CD4-positive, alpha-beta T cell (primary cell): ENCODE results near the gene TMED3. TPM values are rescaled to one million over a fixed set of nuclear protein-coding genes. Genes with fewer than 3 reads are reported as not detected.

Experiments used
- ATAC-seq: fragments of 200-7000 bp; cut with Tn5 transposase; one replicate; pipeline ENCODE4 v1.10.0; 2022; ENCODE audit warnings: mild to moderate bottlenecking; ENCODE audit not compliant: poor library complexity
- CTCF ChIA-PET: fragments of 350-600 bp; sonication (Branson Sonifier 250); formaldehyde crosslinking; loops from one replicate; lab custom pipeline; 2021; ENCODE audit warnings: antibody characterized with exemption, inconsistent platforms; lab: Charles Lee
- POLR2A ChIA-PET: fragments of 350-600 bp; sonication (Branson Sonifier 250); formaldehyde crosslinking; loops from one replicate; lab custom pipeline; 2021; ENCODE audit warnings: antibody characterized with exemption, inconsistent platforms; lab: Charles Lee
- DNase-seq, 14 experiments: peaks; one replicate each; pipeline ENCODE4 v3.0.0-alpha.2; 2013 to 2020; ENCODE audit warnings: mixed read lengths in 2 of 14
- H3K27ac ChIP-seq, 2 donors: one replicate each; pipeline versions ENCODE4 v1.5.1 to v1.7.0; 2013; ENCODE audit warnings: low read length in 2 of 2, low read depth in 1 of 2, mild to moderate bottlenecking in 1 of 2
- H3K27me3 ChIP-seq, 2 experiments: 1 replicate in 1 of 2; 2 replicates in 1 of 2; pipeline versions ENCODE4 v1.6.1 to v1.7.0; 2013; ENCODE audit warnings: low read length in 2 of 2, control low read depth in 1 of 2, mild to moderate bottlenecking in 1 of 2, moderate library complexity in 1 of 2; ENCODE audit not compliant: insufficient read depth in 2 of 2, control insufficient read depth in 1 of 2
- H3K36me3 ChIP-seq: one replicate; pipeline ENCODE4 v1.6.1; 2013; ENCODE audit warnings: low read length, control low read depth; ENCODE audit not compliant: insufficient read depth
- H3K4me1 ChIP-seq: one replicate; pipeline ENCODE4 v1.6.1; 2013; ENCODE audit warnings: low read length, control low read depth; ENCODE audit not compliant: insufficient read depth
- H3K4me3 ChIP-seq: one replicate; pipeline ENCODE4 v1.5.1; 2013; ENCODE audit warnings: mild to moderate bottlenecking, low read length, moderate library complexity
- H3K9me3 ChIP-seq, 2 experiments: 1 replicate in 1 of 2; 2 replicates in 1 of 2; pipeline versions ENCODE4 v1.6.1 to v1.7.0; 2013; ENCODE audit warnings: low read length in 2 of 2, mild to moderate bottlenecking in 2 of 2, control low read depth in 1 of 2, moderate library complexity in 1 of 2; ENCODE audit not compliant: control insufficient read depth in 1 of 2, insufficient read depth in 1 of 2
- H3K27ac Mint-ChIP-seq: one replicate; pipeline ENCODE4 v1.8.0; 2020; ENCODE audit warnings: mixed read lengths
- H3K27me3 Mint-ChIP-seq: one replicate; pipeline ENCODE4 v1.8.0; 2021; ENCODE audit warnings: mixed read lengths
- H3K36me3 Mint-ChIP-seq: one replicate; pipeline ENCODE4 v1.8.0; 2021; ENCODE audit warnings: low read depth, mixed read lengths
- H3K4me1 Mint-ChIP-seq: one replicate; pipeline ENCODE4 v1.8.0; 2021; ENCODE audit warnings: low read depth, mixed read lengths
- H3K4me3 Mint-ChIP-seq: one replicate; pipeline ENCODE4 v1.8.0; 2020; ENCODE audit warnings: mild to moderate bottlenecking, mixed read lengths
- H3K9me3 Mint-ChIP-seq: one replicate; pipeline ENCODE4 v1.8.0; 2020; ENCODE audit warnings: mixed read lengths
- intact Hi-C, 2 experiments: fragments of 100-400 bp; cut with DNase I in 1 of 2; cut with micrococcal nuclease in 1 of 2; formaldehyde crosslinking; loops; one replicate each; pipeline versions ENCODE4 v1.15.1 to v1.9.0; 2023 to 2025; cut with DNase I, micrococcal nuclease
- total RNA-seq, 174 experiments: library from RNA in 2 of 174; stranded (reverse) in 2 of 174; gene quantifications; one replicate each; pipeline ENCODE4 v1.2.3 and lab custom pipeline; 2021 to 2026
- TF ChIP-seq, protein P1 (sequence below): fragments of 200-600 bp; IDR thresholded peaks from one replicate; pipeline ENCODE4 v1.8.0; 2022; ENCODE audit warnings: antibody characterized with exemption, mild to moderate bottlenecking

The TMED3 gene
- total RNA-seq, 2 experiments from 2014 or later, result 12.2 to 12.7 TPM

DNA sequence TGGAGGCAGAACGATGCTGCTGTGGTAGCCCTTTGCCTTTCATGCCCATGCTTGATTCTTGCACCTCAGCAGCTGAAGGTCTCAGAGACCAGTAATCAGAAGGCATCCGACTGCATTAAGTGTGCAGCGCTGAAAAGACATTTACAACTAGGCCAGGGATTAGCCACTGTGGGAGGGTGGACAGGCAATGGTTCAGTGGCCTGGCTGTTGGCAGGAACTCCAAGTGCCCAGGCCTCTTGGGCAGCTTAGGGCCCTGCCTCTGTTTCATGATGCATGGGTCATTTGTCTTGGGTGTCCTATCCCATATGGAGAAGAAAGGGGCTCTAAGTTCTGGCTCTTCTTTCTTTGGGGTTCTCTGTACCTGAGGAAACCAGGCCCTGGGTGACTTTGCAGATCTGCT, 11.4 kb downstream of the TMED3 start:
- DNase-seq (no peak), ATAC-seq (no peak)
- CTCF ChIA-PET, result no interaction called here
- peaks cover 62% of the 10 kb centered on the region for H3K36me3 ChIP-seq
- no peaks in the 10 kb centered on the region for H3K9me3 ChIP-seq
- Mint-ChIP-seq H3K9me3 (no peaks in the 10 kb centered on the region), H3K27ac (no peak overlapping the region), H3K4me3 (no peak overlapping the region), H3K36me3 (peaks cover 94% of the 10 kb centered on the region), H3K4me1 (peaks cover 20% of the 10 kb centered on the region), H3K27me3 (no peaks in the 10 kb centered on the region)
- no peak overlapping the region for H3K27ac ChIP-seq
- no peak overlapping the region for H3K4me3 ChIP-seq
- TF ChIP-seq, protein P1, sequence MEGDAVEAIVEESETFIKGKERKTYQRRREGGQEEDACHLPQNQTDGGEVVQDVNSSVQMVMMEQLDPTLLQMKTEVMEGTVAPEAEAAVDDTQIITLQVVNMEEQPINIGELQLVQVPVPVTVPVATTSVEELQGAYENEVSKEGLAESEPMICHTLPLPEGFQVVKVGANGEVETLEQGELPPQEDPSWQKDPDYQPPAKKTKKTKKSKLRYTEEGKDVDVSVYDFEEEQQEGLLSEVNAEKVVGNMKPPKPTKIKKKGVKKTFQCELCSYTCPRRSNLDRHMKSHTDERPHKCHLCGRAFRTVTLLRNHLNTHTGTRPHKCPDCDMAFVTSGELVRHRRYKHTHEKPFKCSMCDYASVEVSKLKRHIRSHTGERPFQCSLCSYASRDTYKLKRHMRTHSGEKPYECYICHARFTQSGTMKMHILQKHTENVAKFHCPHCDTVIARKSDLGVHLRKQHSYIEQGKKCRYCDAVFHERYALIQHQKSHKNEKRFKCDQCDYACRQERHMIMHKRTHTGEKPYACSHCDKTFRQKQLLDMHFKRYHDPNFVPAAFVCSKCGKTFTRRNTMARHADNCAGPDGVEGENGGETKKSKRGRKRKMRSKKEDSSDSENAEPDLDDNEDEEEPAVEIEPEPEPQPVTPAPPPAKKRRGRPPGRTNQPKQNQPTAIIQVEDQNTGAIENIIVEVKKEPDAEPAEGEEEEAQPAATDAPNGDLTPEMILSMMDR, result no peak
- H3K27me3 ChIP-seq, result no peaks in the 10 kb centered on the region
- H3K4me1 ChIP-seq, result no peaks in the 10 kb centered on the region
- intact Hi-C loops, result no loop called here
- POLR2A ChIA-PET, result no interaction called here

DNA sequence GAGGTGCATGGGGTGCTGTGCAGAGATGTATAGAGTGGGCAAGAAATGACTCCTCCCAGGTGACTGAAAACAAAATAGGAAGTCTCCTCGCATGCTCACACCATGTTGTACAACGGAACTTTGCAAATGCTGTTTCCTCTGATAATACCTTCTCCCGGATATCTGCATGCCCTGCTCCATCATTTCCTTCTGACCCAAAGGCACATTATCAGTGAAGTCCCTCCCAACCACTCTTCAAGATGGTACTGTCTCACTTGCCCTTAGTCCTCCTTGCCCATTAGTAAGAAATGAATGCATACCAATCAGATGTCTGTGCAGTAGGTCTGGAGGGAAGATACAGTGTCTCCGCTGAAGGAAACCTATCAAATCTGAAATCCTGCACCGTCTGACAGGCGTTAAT, 12.0 kb downstream of the TMED3 start:
- ChIA-PET CTCF (no interaction called here), POLR2A (no interaction called here)
- H3K36me3 ChIP-seq, result peaks cover 56% of the 10 kb centered on the region
- no peak overlapping the region for H3K4me3 ChIP-seq
- no peaks in the 10 kb centered on the region for H3K27me3 Mint-ChIP-seq
- DNase-seq (no peak), ATAC-seq (no peak)
- H3K9me3 Mint-ChIP-seq, result no peaks in the 10 kb centered on the region
- no peaks in the 10 kb centered on the region for H3K9me3 ChIP-seq
- H3K4me3 Mint-ChIP-seq, result no peak overlapping the region
- no peaks in the 10 kb centered on the region for H3K27me3 ChIP-seq
- intact Hi-C loops, result no loop called here
- TF ChIP-seq, protein P1, result no peak
- H3K36me3 Mint-ChIP-seq, result peaks cover 94% of the 10 kb centered on the region
- H3K27ac ChIP-seq, result no peak overlapping the region
- H3K4me1 Mint-ChIP-seq, result peaks cover 14% of the 10 kb centered on the region
- no peak overlapping the region for H3K27ac Mint-ChIP-seq
- no peaks in the 10 kb centered on the region for H3K4me1 ChIP-seq

DNA sequence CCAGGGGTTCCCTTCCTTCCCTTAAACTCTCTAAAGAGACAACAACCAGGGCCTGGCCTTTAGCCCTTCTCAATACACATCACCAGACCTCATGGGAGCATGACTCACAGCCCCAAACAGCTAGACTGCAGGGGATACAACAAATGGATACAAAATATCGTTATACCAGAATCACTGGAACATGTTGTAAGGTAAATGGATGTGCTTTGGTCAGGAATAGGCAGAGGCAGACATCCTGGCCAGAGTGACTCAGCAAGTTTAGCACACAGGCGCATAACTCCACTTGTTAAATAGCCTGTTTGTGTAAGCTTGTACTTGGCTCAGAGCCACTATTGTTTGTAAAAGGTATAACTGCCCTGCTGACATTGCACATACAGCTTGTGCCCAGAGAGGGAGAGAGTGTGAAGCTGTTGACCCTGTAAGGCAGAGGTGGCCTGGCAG, 18.3 kb downstream of the TMED3 start:
- Mint-ChIP-seq H3K4me1 (no peaks in the 10 kb centered on the region), H3K36me3 (peaks cover 43% of the 10 kb centered on the region), H3K27me3 (no peaks in the 10 kb centered on the region), H3K9me3 (no peaks in the 10 kb centered on the region), H3K27ac (no peak overlapping the region), H3K4me3 (no peak overlapping the region)
- intact Hi-C loops, result no loop called here
- no peaks in the 10 kb centered on the region for H3K4me1 ChIP-seq
- H3K4me3 ChIP-seq, result no peak overlapping the region
- no peaks in the 10 kb centered on the region for H3K27me3 ChIP-seq
- ChIA-PET POLR2A (no interaction called here), CTCF (no interaction called here)
- ATAC-seq (no peak), DNase-seq (no peak)
- H3K9me3 ChIP-seq, result no peaks in the 10 kb centered on the region
- TF ChIP-seq, protein P1, result no peak
- H3K27ac ChIP-seq, result no peak overlapping the region
- H3K36me3 ChIP-seq, result peaks cover 12% of the 10 kb centered on the region
